ENCODE results near the gene BEND5.

GRCh38 chr1:48810740-48811139 is 34.0 kb upstream of the BEND5 start:
- TF ChIP-seq CTCF (conservative IDR thresholded peaks at IDR 0.05 in 1 of 2, IDR thresholded peaks at IDR 0.05 in 1 of 2; ENCODE audit: extremely low read depth in 1 of 2, insufficient read depth in 1 of 2, low read depth in 1 of 2, low read length in 2 of 2) (no peak), EZH2 (IDR thresholded peaks at IDR 0.05; ENCODE audit: borderline replicate concordance, low read length) (no peak)

Measured in mammary epithelial cell (primary cell).